Keratinocyte (primary cell): ENCODE measurements around the gene GLTPD2.

ENCODE experiments used
- EZH2 ChIP-seq: IDR thresholded peaks from one replicate; pipeline ENCODE4 v1.6.1; 2012; ENCODE audit warnings: inconsistent platforms, mild to moderate bottlenecking, low read length, moderate library complexity
- TF ChIP-seq, protein P1 (sequence below), 3 experiments: IDR thresholded peaks in 1 of 3; conservative IDR thresholded peaks in 1 of 3; optimal IDR thresholded peaks in 1 of 3; 2 replicates in 2 of 3; 3 replicates in 1 of 3; pipeline versions ENCODE3 to v1.5.1; 2011; ENCODE audit warnings: low read length in 3 of 3, mild to moderate bottlenecking in 3 of 3, moderate library complexity in 2 of 3, control low read depth in 1 of 3, inconsistent platforms in 1 of 3; ENCODE audit not compliant: insufficient read depth in 2 of 3; ENCODE audit errors: extremely low read depth in 1 of 3

- no peak for TF ChIP-seq EZH2
- TF ChIP-seq, protein P1, sequence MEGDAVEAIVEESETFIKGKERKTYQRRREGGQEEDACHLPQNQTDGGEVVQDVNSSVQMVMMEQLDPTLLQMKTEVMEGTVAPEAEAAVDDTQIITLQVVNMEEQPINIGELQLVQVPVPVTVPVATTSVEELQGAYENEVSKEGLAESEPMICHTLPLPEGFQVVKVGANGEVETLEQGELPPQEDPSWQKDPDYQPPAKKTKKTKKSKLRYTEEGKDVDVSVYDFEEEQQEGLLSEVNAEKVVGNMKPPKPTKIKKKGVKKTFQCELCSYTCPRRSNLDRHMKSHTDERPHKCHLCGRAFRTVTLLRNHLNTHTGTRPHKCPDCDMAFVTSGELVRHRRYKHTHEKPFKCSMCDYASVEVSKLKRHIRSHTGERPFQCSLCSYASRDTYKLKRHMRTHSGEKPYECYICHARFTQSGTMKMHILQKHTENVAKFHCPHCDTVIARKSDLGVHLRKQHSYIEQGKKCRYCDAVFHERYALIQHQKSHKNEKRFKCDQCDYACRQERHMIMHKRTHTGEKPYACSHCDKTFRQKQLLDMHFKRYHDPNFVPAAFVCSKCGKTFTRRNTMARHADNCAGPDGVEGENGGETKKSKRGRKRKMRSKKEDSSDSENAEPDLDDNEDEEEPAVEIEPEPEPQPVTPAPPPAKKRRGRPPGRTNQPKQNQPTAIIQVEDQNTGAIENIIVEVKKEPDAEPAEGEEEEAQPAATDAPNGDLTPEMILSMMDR (optimal IDR thresholded peaks at IDR 0.05 in 1 of 3, IDR thresholded peaks at IDR 0.05 in 1 of 3, conservative IDR thresholded peaks at IDR 0.05 in 1 of 3; ENCODE audit: extremely low read depth in 1 of 3, insufficient read depth in 2 of 3, low read length in 3 of 3), result no peak
Measured at GRCh38 chr17:4795168-4795567, 6.4 kb downstream of the GLTPD2 start.
